CD14-positive monocyte (primary cell): ENCODE results near the gene MYO5C. TPM values are rescaled to one million over a fixed set of nuclear protein-coding genes. Genes with fewer than 3 reads are reported as not detected.

ENCODE experiments used
- DNase-seq, 3 donors: peaks; one replicate each; pipeline ENCODE4 v3.0.0-alpha.2; 2011 to 2022
- H2AFZ ChIP-seq: 2 replicates; pipeline ENCODE4 v1.6.0; 2012; ENCODE audit warnings: mild to moderate bottlenecking, low read depth, low read length, inconsistent platforms; ENCODE audit not compliant: insufficient read depth, poor library complexity, severe bottlenecking
- H3K27ac ChIP-seq, 2 donors: 1 replicate in 1 of 2; 2 replicates in 1 of 2; pipeline ENCODE4 v1.5.1; 2012 to 2013; ENCODE audit warnings: low read length in 2 of 2, control low read depth in 1 of 2, inconsistent platforms in 1 of 2, low read depth in 1 of 2, mild to moderate bottlenecking in 1 of 2
- H3K27me3 ChIP-seq, 2 donors: one replicate each; pipeline versions ENCODE4 v1.6.0 to v1.6.1; 2011 to 2013; ENCODE audit warnings: low read length in 2 of 2; ENCODE audit not compliant: control insufficient read depth in 2 of 2, insufficient read depth in 2 of 2
- H3K36me3 ChIP-seq, 2 donors: replicated peaks in 1 of 2; 1 replicate in 1 of 2; 2 replicates in 1 of 2; pipeline versions ENCODE4 v1.5.1 to v1.6.1; 2012 to 2013; ENCODE audit warnings: low read length in 2 of 2, control low read depth in 1 of 2, inconsistent platforms in 1 of 2, mild to moderate bottlenecking in 1 of 2; ENCODE audit not compliant: insufficient read depth in 2 of 2, control insufficient read depth in 1 of 2
- H3K4me1 ChIP-seq, 2 donors: 1 replicate in 1 of 2; 2 replicates in 1 of 2; pipeline versions ENCODE4 v1.5.1 to v1.6.1; 2012 to 2013; ENCODE audit warnings: low read length in 2 of 2, control low read depth in 1 of 2, inconsistent platforms in 1 of 2, mild to moderate bottlenecking in 1 of 2, moderate library complexity in 1 of 2; ENCODE audit not compliant: insufficient read depth in 2 of 2, control insufficient read depth in 1 of 2
- H3K4me2 ChIP-seq: replicated peaks from 2 replicates; pipeline ENCODE3; 2012; ENCODE audit warnings: low read length, moderate library complexity, mild to moderate bottlenecking; ENCODE audit not compliant: poor library complexity, severe bottlenecking; ENCODE audit errors: extremely low read depth
- H3K4me3 ChIP-seq, 3 experiments: fragments of 200-600 bp in 1 of 3; sonication (generic) in 1 of 3; replicated peaks in 1 of 3; 1 replicate in 2 of 3; 2 replicates in 1 of 3; pipeline ENCODE4 v1.5.1; 2011 to 2013; ENCODE audit warnings: low read length in 3 of 3, mild to moderate bottlenecking in 3 of 3, control low read depth in 2 of 3, low read depth in 2 of 3, inconsistent platforms in 1 of 3, moderate library complexity in 1 of 3
- H3K79me2 ChIP-seq: 2 replicates; pipeline ENCODE4 v1.6.0; 2012; ENCODE audit warnings: mild to moderate bottlenecking, control low read depth, inconsistent platforms, low read length, moderate library complexity; ENCODE audit not compliant: insufficient read depth
- H3K9ac ChIP-seq: 2 replicates; pipeline ENCODE4 v1.6.0; 2017; ENCODE audit warnings: low read length, mild to moderate bottlenecking; ENCODE audit not compliant: insufficient read depth, poor library complexity, severe bottlenecking
- H3K9me3 ChIP-seq, 2 donors: replicated peaks in 1 of 2; 1 replicate in 1 of 2; 2 replicates in 1 of 2; pipeline versions ENCODE4 v1.5.1 to v1.6.1; 2012 to 2013; ENCODE audit warnings: low read length in 2 of 2, control low read depth in 1 of 2; ENCODE audit not compliant: control insufficient read depth in 1 of 2, insufficient read depth in 1 of 2
- H4K20me1 ChIP-seq: 2 replicates; pipeline ENCODE4 v1.6.0; 2012; ENCODE audit warnings: mild to moderate bottlenecking, low read length, control low read depth, moderate library complexity; ENCODE audit not compliant: insufficient read depth
- H3K27ac Mint-ChIP-seq, 7 donors: one replicate each; pipeline ENCODE4 v1.8.0; 2020; ENCODE audit warnings: mild to moderate bottlenecking in 7 of 7, mixed read lengths in 7 of 7, moderate library complexity in 6 of 7, inconsistent platforms in 2 of 7
- H3K27me3 Mint-ChIP-seq, 3 donors: one replicate each; pipeline ENCODE4 v1.8.0; 2021 to 2022; ENCODE audit warnings: low read depth in 3 of 3, mild to moderate bottlenecking in 3 of 3, mixed read lengths in 3 of 3, moderate library complexity in 3 of 3, inconsistent platforms in 1 of 3
- H3K36me3 Mint-ChIP-seq, 2 donors: one replicate each; pipeline ENCODE4 v1.8.0; 2020; ENCODE audit warnings: mixed read lengths in 2 of 2, inconsistent platforms in 1 of 2, mild to moderate bottlenecking in 1 of 2
- H3K4me1 Mint-ChIP-seq: one replicate; pipeline ENCODE4 v1.8.0; 2020; ENCODE audit warnings: mild to moderate bottlenecking, mixed read lengths
- H3K4me3 Mint-ChIP-seq, 2 donors: one replicate each; pipeline ENCODE4 v1.8.0; 2020; ENCODE audit warnings: mild to moderate bottlenecking in 2 of 2, mixed read lengths in 2 of 2, moderate library complexity in 1 of 2
- H3K9me3 Mint-ChIP-seq, 7 donors: one replicate each; pipeline ENCODE4 v1.8.0; 2020 to 2022; ENCODE audit warnings: mixed read lengths in 7 of 7, mild to moderate bottlenecking in 6 of 7, moderate library complexity in 6 of 7, inconsistent platforms in 2 of 7
- CTCF ChIP-seq: fragments of 200-600 bp; IDR thresholded peaks from one replicate; pipeline ENCODE4 v1.8.0; 2022; ENCODE audit warnings: antibody characterized with exemption, mild to moderate bottlenecking
- WGBS: methylation state at CpG from one replicate; pipeline ENCODE4 v1.1.5; 2013; ENCODE audit warnings: missing lambda C conversion rate; ENCODE audit not compliant: insufficient coverage; 5-methylcytosine and 5-hydroxymethylcytosine counted together
- intact Hi-C, 2 donors: fragments of 100-400 bp; cut with micrococcal nuclease; formaldehyde crosslinking; loops; one replicate each; pipeline versions ENCODE4 v1.15.0 to v1.15.1; 2023
- polyA plus RNA-seq, 3 donors: library from polyadenylated mRNA; depleted of rRNA in 1 of 3; unstranded in 2 of 3; stranded (reverse) in 1 of 3; fragments of 300-500 nt in 2 of 3; fragments of >200 nt in 1 of 3; fragmentation: Illumina TruSeq in 2 of 3; gene quantifications; 1 replicate in 2 of 3; 2 replicates in 1 of 3; pipeline ENCODE4 v1.2.3, GENCODE V29; 2012 to 2021

MYO5C gene
- polyA plus RNA-seq, 3 donors = 0.20 TPM; not detected in 2

- Histone ChIP-seq H3K27ac (no peak overlapping the region), H3K27me3 (no peaks in the 10 kb centered on the region), H3K4me1 (peaks cover 15 to 21% of the 10 kb centered on the region in 2 donors), H3K79me2 (no peaks in the 10 kb centered on the region), H3K9ac (no peak overlapping the region), H3K4me3 (no peak overlapping the region), H3K9me3 (no peaks in the 10 kb centered on the region), H4K20me1 (no peaks in the 10 kb centered on the region), H3K36me3 (no peaks in the 10 kb centered on the region), H2AFZ (no peak overlapping the region), H3K4me2 (no peak overlapping the region)
- Mint-ChIP-seq H3K27me3 (peaks cover 0 to 2% (median 0%) of the 10 kb centered on the region in 3 donors), H3K4me1 (peaks cover 21% of the 10 kb centered on the region), H3K36me3 (no peaks in the 10 kb centered on the region), H3K27ac (no peak overlapping the region), H3K9me3 (peaks cover 0 to 2% (median 0%) of the 10 kb centered on the region in 7 donors), H3K4me3 (no peak overlapping the region)
- DNase-seq = no peak
- 62% methylated on average over 5 of the region's 8 CpGs for WGBS
- intact Hi-C loops = loop anchor here in 1 of 2 donors (5.0 kb wide), 1 partner anchor 342 kb away; no protein-coding TSS in a partner anchor
- TF ChIP-seq CTCF = no peak
These were observed 66.7 kb downstream of the MYO5C start for GRCh38 chr15:52228921-52229320.

GRCh38 chr15:52227456-52227855 is 68.1 kb downstream of the MYO5C start:
- H3K36me3 ChIP-seq = no peaks in the 10 kb centered on the region
- H3K4me2 ChIP-seq = no peak overlapping the region
- peaks cover 0 to 2% (median 0%) of the 10 kb centered on the region in 7 donors for H3K9me3 Mint-ChIP-seq
- H3K9me3 ChIP-seq = no peaks in the 10 kb centered on the region
- no peak overlapping the region for H3K27ac ChIP-seq
- no peak overlapping the region for H3K4me3 ChIP-seq
- peaks cover 9 to 14% of the 10 kb centered on the region in 2 donors for H3K4me1 ChIP-seq
- H3K9ac ChIP-seq = no peak overlapping the region
- no peak overlapping the region for H3K4me3 Mint-ChIP-seq
- no peaks in the 10 kb centered on the region for H3K79me2 ChIP-seq
- H4K20me1 ChIP-seq = no peaks in the 10 kb centered on the region
- TF ChIP-seq CTCF = peak; percentile 84
- no peaks in the 10 kb centered on the region for H3K36me3 Mint-ChIP-seq
- peaks cover 13% of the 10 kb centered on the region for H3K4me1 Mint-ChIP-seq
- peaks cover 0 to 2% (median 0%) of the 10 kb centered on the region in 3 donors for H3K27me3 Mint-ChIP-seq
- no peaks in the 10 kb centered on the region for H3K27me3 ChIP-seq
- peak overlapping the region in 1 of 7 donors; percentile 65 for H3K27ac Mint-ChIP-seq
- no peak overlapping the region for H2AFZ ChIP-seq
- peak; percentile 67 to 80 (median 75) for DNase-seq
- WGBS = 72% methylated on average over 3 of the region's 5 CpGs
- intact Hi-C loops = loop anchor here in 1 of 2 donors (5.0 kb wide), 1 partner anchor 340 kb away; no protein-coding TSS in a partner anchor
